Stimulated activated CD4-positive, alpha-beta T cell treated with anti-CD3 and anti-CD28 coated beads, Interleukin-4, amount 100 ng/mL, for 48 hours (primary cell): ENCODE data around the gene CACNB2.

ENCODE experiments used
- DNase-seq, 2 donors: peaks; one replicate each; pipeline ENCODE4 v3.0.0-alpha.2; 2020; ENCODE audit warnings: low read depth in 2 of 2

CACNB2 gene

DNA sequence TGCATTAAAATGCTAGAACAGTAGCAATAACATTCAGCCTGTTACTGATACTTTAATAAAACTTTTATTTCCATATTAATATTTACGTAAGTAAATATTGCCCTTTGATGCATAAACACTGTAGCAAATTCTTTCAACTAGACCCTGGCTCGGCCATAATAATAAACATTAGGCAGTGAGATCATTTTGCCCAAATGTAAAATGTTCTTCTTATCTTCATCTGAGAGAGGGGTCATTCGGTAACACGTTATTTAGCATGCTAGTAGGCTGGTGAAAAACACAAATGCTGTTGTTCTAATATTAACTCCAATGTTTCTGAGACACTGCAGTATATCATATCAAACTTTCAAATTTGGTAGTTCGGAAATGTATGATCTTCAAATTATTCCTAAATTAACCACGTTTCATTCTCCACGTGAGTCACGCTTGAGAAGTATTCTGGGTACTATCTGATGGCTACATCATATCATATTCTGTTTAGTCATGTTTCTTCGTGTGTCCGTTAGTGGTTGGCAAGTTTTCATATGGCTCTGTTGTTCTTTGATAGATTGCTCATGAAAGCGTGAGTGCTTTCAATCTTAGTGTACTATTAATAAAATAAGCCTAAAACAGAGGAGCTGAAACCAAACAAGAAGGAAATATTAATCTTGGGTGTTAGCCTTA lies 365.4 kb downstream of the CACNB2 start:
- DNase-seq, result no peak

- no peak for DNase-seq
These were observed 368.4 kb downstream of the CACNB2 start for GRCh38 chr10:18508587-18508986.

GRCh38 chr10:18514537-18514936 lies 374.3 kb downstream of the CACNB2 start:
- DNase-seq, result no peak

GRCh38 chr10:18516851-18517250 lies 376.6 kb downstream of the CACNB2 start:
- DNase-seq, result no peak

GRCh38 chr10:18523025-18523424 lies 382.8 kb downstream of the CACNB2 start:
- DNase-seq, result no peak

DNA sequence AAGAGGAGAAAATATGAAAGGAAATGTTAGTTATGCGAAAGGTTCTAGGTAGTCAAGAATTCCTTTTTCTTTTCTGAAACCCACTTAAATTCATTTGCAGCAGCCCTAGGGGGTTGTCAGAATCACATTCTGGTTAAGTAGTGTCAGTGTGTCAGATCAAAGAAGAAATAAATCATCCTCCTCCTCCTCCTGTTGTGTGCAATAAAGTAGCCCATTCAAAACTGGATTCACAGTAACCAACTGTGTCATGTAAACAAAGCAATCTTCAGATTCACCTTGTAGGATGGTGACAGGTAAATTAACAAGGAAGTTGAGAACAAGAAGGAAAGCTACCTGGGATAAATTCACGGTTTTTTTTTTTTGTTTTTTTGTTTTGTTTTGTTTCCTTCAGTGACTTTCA lies 383.6 kb downstream of the CACNB2 start:
- no peak for DNase-seq

DNA sequence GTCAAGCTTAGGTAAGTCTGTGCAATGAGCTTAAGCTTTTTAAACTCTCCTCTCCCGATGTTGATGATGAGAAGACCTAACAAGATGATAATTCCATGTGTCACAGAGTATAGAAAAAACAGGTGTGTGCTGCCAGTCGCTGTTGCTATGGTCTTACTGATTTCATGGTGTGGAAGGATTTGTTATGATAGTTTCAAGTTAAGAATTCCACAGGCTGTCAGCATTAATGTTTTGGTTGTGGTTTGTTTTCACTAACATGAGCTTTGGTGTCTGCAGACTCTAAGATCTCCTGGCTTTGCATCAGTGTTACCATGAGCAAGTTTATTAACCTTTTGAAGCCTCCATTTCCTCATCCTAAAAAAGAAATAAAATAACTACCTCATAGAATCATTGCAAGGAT lies 387.5 kb downstream of the CACNB2 start:
- DNase-seq, result no peak

- no peak for DNase-seq
These were observed 388.1 kb downstream of the CACNB2 start for GRCh38 chr10:18528292-18528691.

- DNase-seq, result no peak
These were observed 392.8 kb downstream of the CACNB2 start for GRCh38 chr10:18532881-18533535.

GRCh38 chr10:18533896-18534295 lies 393.7 kb downstream of the CACNB2 start:
- DNase-seq, result no peak

- DNase-seq, result no peak
These were observed 399.1 kb downstream of the CACNB2 start for GRCh38 chr10:18539335-18539734.

- no peak for DNase-seq
These were observed 400.0 kb downstream of the CACNB2 start for GRCh38 chr10:18540195-18540594.

- no peak for DNase-seq
These were observed 402.6 kb downstream of the CACNB2 start for GRCh38 chr10:18542832-18543231.

DNA sequence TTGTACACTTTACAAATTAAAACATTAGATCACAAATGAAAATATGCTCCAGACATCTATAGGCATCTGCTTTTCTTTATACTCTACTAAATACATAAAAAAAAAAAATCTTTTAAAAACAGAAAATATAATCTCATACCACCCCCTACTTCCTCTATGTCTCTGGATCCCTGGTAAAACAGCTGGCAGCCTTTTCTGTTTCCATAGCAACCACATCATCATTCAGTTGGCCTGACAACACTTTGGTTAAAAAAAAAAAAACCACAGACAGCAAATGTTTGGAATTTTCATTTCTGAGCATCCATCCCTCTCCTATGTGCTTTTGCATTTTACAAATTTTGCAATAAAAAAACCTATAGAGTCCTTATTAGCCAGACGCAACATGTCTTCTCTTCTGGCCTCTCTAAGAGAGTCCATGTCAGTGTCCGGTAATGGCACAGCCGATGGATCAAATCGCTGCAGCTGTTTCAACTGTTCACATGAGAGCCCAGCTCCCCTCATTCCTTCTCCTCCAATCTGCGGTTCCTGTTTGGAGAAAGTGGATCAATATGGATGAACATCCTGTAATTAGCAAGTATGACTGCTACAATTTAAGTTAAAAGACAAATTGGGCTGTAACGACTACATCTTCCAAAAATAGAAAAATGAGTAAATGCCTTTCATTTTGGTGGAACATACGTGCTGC lies 405.5 kb downstream of the CACNB2 start:
- no peak for DNase-seq

GRCh38 chr10:18549105-18549504 lies 408.9 kb downstream of the CACNB2 start:
- no peak for DNase-seq

GRCh38 chr10:18551473-18551872 lies 411.2 kb downstream of the CACNB2 start:
- DNase-seq, result no peak

DNA sequence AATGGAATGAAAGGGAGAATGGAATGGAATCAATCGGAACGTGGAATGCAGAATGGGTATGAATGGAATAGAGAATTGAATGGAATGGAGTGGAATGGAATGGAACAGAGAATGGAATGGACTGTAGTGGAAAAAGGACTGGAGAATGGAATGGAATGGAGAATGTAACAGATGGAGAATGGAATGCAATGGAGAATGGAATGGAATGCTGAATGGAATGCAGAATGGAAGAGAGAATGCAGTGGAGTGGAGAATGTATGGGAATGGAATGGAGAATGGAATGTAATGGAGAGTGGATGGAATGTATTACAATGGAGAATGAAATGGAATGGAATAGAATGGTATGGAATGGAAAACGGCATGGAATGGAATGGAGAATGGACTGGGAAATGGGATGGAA lies 414.3 kb downstream of the CACNB2 start:
- no peak for DNase-seq

- no peak for DNase-seq
These were observed 416.4 kb downstream of the CACNB2 start for GRCh38 chr10:18556522-18557147.

- DNase-seq, result no peak
These were observed 417.7 kb downstream of the CACNB2 start for GRCh38 chr10:18557960-18558359.

GRCh38 chr10:18561861-18562551 lies 421.8 kb downstream of the CACNB2 start:
- no peak for DNase-seq

DNA sequence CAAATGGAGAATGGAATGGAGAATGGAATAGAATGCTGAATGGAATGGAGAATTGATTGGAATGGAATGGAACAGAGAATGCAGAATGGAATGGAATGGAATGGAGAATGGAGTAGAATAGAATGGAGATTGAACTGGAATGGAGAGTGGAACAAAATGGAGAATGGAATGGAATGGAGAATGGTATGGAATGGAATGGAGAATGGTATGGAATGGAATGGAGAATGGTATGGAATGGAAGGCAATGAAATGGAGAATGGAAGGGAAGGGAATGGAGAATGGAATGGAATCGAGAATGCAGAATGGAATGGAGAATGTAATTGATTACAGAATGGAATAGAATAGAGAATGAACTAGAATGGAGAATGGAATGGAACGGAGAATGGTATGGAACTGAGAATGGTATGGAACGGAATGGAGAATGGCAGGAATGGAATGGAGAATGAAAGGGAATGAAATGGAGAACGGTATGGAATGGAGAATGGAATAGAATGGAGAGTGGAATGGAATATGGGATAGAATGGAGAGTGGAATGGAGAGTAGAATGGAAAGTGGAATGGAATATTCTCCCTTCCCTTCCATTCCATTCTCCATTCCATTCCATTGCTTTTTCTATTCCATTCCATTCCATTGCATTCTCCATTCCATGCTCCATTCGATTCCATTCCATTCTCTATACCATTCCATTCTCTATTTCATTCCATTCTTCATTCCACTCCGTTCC lies 422.9 kb downstream of the CACNB2 start:
- DNase-seq, result no peak
